CD4-positive, alpha-beta T cell (primary cell): Measurements from ENCODE around the gene LIMK2. TPM values are rescaled to one million over a fixed set of nuclear protein-coding genes. Genes with fewer than 3 reads are reported as not detected.
A peak's percentile ranks its signal among the peaks of the same experiment; 100 is the strongest.

Experiments used
- ATAC-seq: fragments of 200-7000 bp; cut with Tn5 transposase; one replicate; pipeline ENCODE4 v1.10.0; 2022; ENCODE audit warnings: mild to moderate bottlenecking; ENCODE audit not compliant: poor library complexity
- CTCF ChIA-PET: fragments of 350-600 bp; sonication (Branson Sonifier 250); formaldehyde crosslinking; loops from one replicate; lab custom pipeline; 2021; ENCODE audit warnings: antibody characterized with exemption, inconsistent platforms; lab: Charles Lee
- POLR2A ChIA-PET: fragments of 350-600 bp; sonication (Branson Sonifier 250); formaldehyde crosslinking; loops from one replicate; lab custom pipeline; 2021; ENCODE audit warnings: antibody characterized with exemption, inconsistent platforms; lab: Charles Lee
- DNase-seq, 14 experiments: peaks; one replicate each; pipeline ENCODE4 v3.0.0-alpha.2; 2013 to 2020; ENCODE audit warnings: mixed read lengths in 2 of 14
- H3K27ac ChIP-seq, 2 donors: one replicate each; pipeline versions ENCODE4 v1.5.1 to v1.7.0; 2013; ENCODE audit warnings: low read length in 2 of 2, low read depth in 1 of 2, mild to moderate bottlenecking in 1 of 2
- H3K27me3 ChIP-seq, 2 experiments: 1 replicate in 1 of 2; 2 replicates in 1 of 2; pipeline versions ENCODE4 v1.6.1 to v1.7.0; 2013; ENCODE audit warnings: low read length in 2 of 2, control low read depth in 1 of 2, mild to moderate bottlenecking in 1 of 2, moderate library complexity in 1 of 2; ENCODE audit not compliant: insufficient read depth in 2 of 2, control insufficient read depth in 1 of 2
- H3K36me3 ChIP-seq: one replicate; pipeline ENCODE4 v1.6.1; 2013; ENCODE audit warnings: low read length, control low read depth; ENCODE audit not compliant: insufficient read depth
- H3K4me1 ChIP-seq: one replicate; pipeline ENCODE4 v1.6.1; 2013; ENCODE audit warnings: low read length, control low read depth; ENCODE audit not compliant: insufficient read depth
- H3K4me3 ChIP-seq: one replicate; pipeline ENCODE4 v1.5.1; 2013; ENCODE audit warnings: mild to moderate bottlenecking, low read length, moderate library complexity
- H3K9me3 ChIP-seq, 2 experiments: 1 replicate in 1 of 2; 2 replicates in 1 of 2; pipeline versions ENCODE4 v1.6.1 to v1.7.0; 2013; ENCODE audit warnings: low read length in 2 of 2, mild to moderate bottlenecking in 2 of 2, control low read depth in 1 of 2, moderate library complexity in 1 of 2; ENCODE audit not compliant: control insufficient read depth in 1 of 2, insufficient read depth in 1 of 2
- H3K27ac Mint-ChIP-seq: one replicate; pipeline ENCODE4 v1.8.0; 2020; ENCODE audit warnings: mixed read lengths
- H3K27me3 Mint-ChIP-seq: one replicate; pipeline ENCODE4 v1.8.0; 2021; ENCODE audit warnings: mixed read lengths
- H3K36me3 Mint-ChIP-seq: one replicate; pipeline ENCODE4 v1.8.0; 2021; ENCODE audit warnings: low read depth, mixed read lengths
- H3K4me1 Mint-ChIP-seq: one replicate; pipeline ENCODE4 v1.8.0; 2021; ENCODE audit warnings: low read depth, mixed read lengths
- H3K4me3 Mint-ChIP-seq: one replicate; pipeline ENCODE4 v1.8.0; 2020; ENCODE audit warnings: mild to moderate bottlenecking, mixed read lengths
- H3K9me3 Mint-ChIP-seq: one replicate; pipeline ENCODE4 v1.8.0; 2020; ENCODE audit warnings: mixed read lengths
- intact Hi-C, 2 experiments: fragments of 100-400 bp; cut with DNase I in 1 of 2; cut with micrococcal nuclease in 1 of 2; formaldehyde crosslinking; loops; one replicate each; pipeline versions ENCODE4 v1.15.1 to v1.9.0; 2023 to 2025; cut with DNase I, micrococcal nuclease
- total RNA-seq, 174 experiments: library from RNA in 2 of 174; stranded (reverse) in 2 of 174; gene quantifications; one replicate each; pipeline ENCODE4 v1.2.3 and lab custom pipeline; 2021 to 2026
- TF ChIP-seq, protein P1 (sequence below): fragments of 200-600 bp; IDR thresholded peaks from one replicate; pipeline ENCODE4 v1.8.0; 2022; ENCODE audit warnings: antibody characterized with exemption, mild to moderate bottlenecking

The LIMK2 gene
- total RNA-seq, 2 experiments from 2014 or later: 13.1 to 14.6 TPM

GRCh38 chr22:31212783-31213629, 908 bp downstream of the LIMK2 start:
- ATAC-seq (no peak), DNase-seq (peak in 2 of 14 experiments; percentile 6 to 25)
- TF ChIP-seq, protein P1, sequence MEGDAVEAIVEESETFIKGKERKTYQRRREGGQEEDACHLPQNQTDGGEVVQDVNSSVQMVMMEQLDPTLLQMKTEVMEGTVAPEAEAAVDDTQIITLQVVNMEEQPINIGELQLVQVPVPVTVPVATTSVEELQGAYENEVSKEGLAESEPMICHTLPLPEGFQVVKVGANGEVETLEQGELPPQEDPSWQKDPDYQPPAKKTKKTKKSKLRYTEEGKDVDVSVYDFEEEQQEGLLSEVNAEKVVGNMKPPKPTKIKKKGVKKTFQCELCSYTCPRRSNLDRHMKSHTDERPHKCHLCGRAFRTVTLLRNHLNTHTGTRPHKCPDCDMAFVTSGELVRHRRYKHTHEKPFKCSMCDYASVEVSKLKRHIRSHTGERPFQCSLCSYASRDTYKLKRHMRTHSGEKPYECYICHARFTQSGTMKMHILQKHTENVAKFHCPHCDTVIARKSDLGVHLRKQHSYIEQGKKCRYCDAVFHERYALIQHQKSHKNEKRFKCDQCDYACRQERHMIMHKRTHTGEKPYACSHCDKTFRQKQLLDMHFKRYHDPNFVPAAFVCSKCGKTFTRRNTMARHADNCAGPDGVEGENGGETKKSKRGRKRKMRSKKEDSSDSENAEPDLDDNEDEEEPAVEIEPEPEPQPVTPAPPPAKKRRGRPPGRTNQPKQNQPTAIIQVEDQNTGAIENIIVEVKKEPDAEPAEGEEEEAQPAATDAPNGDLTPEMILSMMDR: no peak
- H3K4me1 Mint-ChIP-seq: peaks cover 69% of the 10 kb centered on the region
- H3K27me3 Mint-ChIP-seq: no peaks in the 10 kb centered on the region
- H3K4me3 ChIP-seq: peak overlapping the region; percentile 100
- H3K36me3 Mint-ChIP-seq: no peaks in the 10 kb centered on the region
- H3K27ac ChIP-seq: peak overlapping the region; percentile 55 to 72
- H3K36me3 ChIP-seq: no peaks in the 10 kb centered on the region
- peaks cover 45% of the 10 kb centered on the region for H3K4me1 ChIP-seq
- no peaks in the 10 kb centered on the region for H3K9me3 Mint-ChIP-seq
- H3K9me3 ChIP-seq: no peaks in the 10 kb centered on the region
- intact Hi-C loops: loop anchor here (1.0 to 5.0 kb wide), 7 partner anchors 18 to 106 kb away; partner anchors contain the start of genes PIK3IP1 (in 1 of the 2), RNF185 (in 1 of the 2) and SELENOM (in 1 of the 2)
- CTCF ChIA-PET: interaction anchor here (0.8 to 2.9 kb wide), 12 partner anchors 10 to 105 kb away, joined by 3 to 34 read pairs (median 5); partner anchors contain the start of genes RNF185 and SELENOM
- POLR2A ChIA-PET: interaction anchor here (0.6 to 5.2 kb wide), 18 partner anchors 9 to 578 kb away, joined by 3 to 49 read pairs (median 4); partner anchors contain the start of genes MORC2, PIK3IP1, RNF185 and SELENOM
- H3K4me3 Mint-ChIP-seq: peak overlapping the region; percentile 94
- H3K27ac Mint-ChIP-seq: peak overlapping the region; percentile 75
- no peaks in the 10 kb centered on the region for H3K27me3 ChIP-seq

- no peak overlapping the region for H3K27ac ChIP-seq
- H3K4me3 Mint-ChIP-seq: no peak overlapping the region
Measured at GRCh38 chr22:31215018-31215535, 3.0 kb downstream of the LIMK2 start.

More at GRCh38 chr22:31215018-31215535, 3.0 kb downstream of the LIMK2 start:
- Histone ChIP-seq H3K4me1 (peaks cover 40% of the 10 kb centered on the region), H3K27me3 (no peaks in the 10 kb centered on the region), H3K9me3 (no peaks in the 10 kb centered on the region), H3K4me3 (no peak overlapping the region), H3K36me3 (peaks cover 5% of the 10 kb centered on the region)
- Mint-ChIP-seq H3K27ac (peak overlapping the region; percentile 43), H3K36me3 (no peaks in the 10 kb centered on the region), H3K27me3 (no peaks in the 10 kb centered on the region), H3K4me1 (peaks cover 76% of the 10 kb centered on the region), H3K9me3 (no peaks in the 10 kb centered on the region)
- ATAC-seq (no peak), DNase-seq (no peak)
- ChIA-PET CTCF (no interaction called here), POLR2A (interaction anchor here (0.6 to 0.8 kb wide), 2 partner anchors 71 to 108 kb away, joined by 3 read pairs; partner anchors contain the start of gene SELENOM)
- intact Hi-C loops: no loop called here
- TF ChIP-seq, protein P1: no peak
